GM21528 (cell line): ENCODE data around the gene KLHL6.
"Not testable (repeated sequence)": the region's sequence is repeated elsewhere in the genome, so short reads cannot be mapped to it uniquely, and the experiment has no call there.

Source experiments
- ATAC-seq: cut with Tn5 transposase; IDR thresholded peaks from one replicate; pipeline ENCODE4 v1.9.1; 2021; ENCODE audit warnings: mild to moderate bottlenecking, moderate library complexity; ENCODE audit not compliant: unreplicated experiment, low FRiP score

Gene KLHL6

DNA sequence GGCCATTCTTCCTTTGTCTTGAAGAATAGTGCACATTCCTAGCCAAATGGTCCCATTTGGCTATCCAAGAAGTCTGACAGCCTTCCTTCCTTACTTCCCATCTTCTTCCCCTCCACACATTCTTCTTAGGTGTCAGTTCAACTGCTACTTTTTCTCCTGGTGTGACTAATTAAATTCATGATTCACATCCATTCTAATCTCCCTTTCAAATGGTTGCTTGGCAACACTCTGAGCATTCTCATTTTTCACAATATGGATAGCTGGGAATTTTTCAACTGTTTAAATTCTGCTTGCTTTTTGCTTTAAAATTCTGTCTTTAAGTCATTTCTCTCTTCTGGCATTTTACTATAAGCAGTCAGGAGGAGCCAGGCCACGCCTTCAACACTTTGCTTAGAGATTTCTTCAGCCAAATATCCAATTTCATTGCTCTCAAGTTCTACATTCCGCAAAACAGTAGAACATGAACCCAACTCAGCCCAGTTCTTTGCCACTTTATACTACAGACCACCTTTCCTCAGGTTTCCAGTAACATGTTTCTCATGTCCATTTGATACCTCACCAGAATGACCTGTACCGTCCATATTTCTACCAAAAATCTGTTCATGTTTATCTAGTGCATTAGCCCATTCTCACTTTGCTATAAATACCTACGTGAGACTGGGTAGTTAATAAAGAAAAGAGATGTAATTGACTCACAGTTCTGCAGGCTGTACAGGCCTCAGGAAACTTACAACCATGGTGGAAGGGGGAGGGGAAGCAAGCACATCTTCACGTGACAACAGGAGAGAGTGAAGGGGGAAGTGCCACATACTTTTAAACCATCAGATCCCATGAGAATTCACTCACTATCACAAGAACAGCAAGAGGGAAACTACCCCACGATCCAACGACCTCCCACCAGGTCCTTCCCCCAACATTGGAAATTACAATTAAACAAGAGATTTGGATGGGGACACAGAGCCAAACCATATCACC lies 95.1 kb downstream of the KLHL6 start:
- no peak for ATAC-seq

DNA sequence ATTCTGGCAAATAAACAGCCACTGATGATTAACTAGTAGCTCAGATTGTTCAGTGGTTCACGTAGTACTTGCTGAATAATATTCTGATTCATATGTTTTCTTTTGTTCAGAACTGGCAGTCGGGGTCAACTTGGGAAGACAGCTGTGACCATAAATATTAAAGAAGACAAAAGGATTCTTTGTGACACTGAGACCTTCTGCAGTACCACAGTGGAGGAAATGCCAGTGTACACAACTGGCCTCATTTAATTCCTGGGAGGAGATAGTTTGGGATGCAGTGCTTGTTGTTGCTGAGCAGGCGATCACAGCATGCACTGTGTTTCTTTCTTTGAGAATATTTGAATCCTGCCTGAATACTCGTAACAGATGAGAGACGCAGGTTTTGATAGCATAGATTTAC lies 100.4 kb downstream of the KLHL6 start:
- no peak for ATAC-seq

DNA sequence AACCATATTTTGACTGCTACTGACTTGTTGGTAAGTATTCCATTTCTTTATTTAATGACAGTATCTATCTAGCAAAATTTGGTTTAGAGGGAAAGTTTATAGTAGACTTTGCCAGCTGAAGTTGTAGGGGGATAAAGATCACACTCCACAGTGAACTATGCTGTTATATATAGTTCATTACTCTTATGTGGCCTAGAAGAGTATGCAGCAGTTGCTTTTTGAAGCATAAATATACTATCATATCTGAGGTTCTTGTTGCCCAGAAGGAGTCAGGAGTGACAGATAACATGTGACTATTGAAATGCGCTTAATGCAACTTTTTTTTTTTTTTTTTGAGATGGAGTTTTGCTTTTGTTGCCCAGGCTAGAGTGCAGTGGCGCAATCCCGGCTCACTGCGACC lies 101.4 kb downstream of the KLHL6 start:
- no peak for ATAC-seq

DNA sequence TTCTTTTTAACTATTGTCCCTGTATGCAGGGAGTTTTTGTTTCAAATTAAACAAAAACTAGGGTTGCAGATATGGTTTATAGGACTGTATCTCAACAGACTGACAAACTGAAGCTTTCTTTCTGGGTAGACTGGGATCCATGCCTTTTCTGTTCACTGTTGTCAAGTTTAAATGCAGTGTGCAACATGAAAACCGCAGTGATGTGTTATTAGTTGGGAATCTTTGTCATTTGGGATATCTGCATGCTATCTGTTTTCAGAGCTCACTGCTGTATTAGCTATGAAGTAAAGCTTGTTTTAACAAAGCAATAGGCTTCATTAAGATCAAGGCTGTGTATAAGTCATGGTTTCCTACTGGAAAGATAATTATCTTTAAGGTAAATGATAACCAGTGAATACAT lies 105.7 kb downstream of the KLHL6 start:
- no peak for ATAC-seq

DNA sequence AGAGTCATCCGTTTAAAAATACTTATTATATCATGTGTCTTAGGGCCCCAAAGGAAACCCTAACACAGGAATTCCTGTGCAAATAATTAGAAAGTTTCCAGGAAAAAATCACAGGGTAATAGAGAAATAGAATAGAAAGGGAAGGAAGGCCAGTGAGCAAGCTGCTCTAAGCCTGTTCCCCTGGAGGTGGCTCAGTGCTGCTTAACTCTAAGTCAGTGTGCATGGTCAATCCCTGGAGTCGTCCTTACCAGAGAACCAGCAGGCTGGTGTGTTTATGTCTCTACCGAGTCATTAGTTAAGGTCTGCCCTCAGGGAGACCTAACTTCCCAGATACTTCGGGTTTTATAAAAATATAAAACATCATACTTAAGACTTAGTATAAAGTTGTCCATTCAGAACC lies 106.1 kb downstream of the KLHL6 start:
- no peak for ATAC-seq

DNA sequence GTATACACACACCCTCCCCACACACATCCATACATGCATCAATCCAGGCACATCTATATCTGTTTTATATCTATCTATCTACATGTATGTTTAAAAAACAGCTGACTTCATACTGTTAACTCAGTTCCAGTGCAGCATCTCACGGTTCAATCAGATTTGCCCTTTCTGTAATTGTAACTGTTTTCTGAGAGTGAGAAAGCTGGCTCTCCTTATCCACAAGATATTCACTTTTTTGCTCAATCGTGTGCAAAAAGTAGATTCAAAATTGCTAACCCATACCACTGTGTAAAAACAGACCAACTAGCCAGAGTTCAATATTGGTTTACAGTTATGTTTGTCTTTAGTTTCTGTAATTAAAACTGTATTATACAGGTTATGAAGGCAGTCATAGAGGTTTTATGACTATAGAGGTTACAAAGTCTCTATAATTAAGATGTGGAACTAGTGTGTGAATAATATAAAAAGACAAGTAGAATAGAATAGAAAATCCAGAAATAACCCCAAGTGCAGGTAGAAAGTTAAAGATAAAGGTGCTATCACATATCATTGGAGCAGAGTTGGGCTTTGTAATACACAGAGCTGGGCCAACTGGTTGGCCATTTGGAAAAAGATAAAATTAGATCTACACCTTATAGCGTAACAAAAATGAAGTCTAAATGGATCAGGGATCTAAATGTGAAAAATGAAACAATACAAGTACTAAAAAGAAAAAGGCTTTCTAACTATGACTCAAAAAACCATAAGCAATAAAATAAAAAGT lies 107.0 kb downstream of the KLHL6 start:
- ATAC-seq: no peak

DNA sequence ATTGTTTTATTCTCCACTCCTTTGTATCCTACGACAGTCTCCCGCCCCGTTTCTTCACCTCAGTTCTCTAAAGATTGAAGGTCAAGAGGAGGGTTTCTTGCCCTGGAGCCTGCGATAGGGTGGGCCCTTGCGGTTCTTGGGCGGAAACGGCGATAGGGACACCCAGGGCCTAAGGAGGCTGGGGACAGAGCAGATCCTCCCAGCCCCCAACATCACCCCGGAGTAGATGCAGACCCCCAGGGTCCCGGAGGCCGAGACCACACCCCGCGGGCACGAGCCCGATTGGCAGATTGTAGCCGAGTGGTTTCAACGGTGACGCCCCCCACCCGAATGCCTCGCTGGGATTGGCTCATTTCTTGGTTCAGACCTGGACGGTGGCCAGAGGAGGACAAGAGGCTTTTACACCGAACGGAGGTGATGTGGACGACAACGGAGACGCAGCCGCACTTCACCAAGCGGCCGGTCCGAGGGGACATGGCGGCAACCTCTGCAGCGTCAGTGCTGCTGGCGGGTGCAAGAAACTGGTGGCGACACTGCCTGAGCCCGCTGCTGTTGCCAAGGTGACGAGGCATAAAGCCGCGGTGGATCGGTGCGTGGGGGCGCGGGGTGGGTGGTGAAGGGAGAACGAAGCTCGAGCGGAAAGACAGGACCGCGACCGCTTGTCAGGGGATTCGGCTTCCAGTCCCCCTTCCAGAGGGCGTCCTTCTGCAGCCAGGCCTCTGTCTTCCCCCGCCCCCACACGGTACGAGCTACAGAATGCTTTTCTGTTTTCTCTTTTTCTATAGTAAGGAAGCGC lies 108.1 kb downstream of the KLHL6 start:
- peak; percentile 79 for ATAC-seq

DNA sequence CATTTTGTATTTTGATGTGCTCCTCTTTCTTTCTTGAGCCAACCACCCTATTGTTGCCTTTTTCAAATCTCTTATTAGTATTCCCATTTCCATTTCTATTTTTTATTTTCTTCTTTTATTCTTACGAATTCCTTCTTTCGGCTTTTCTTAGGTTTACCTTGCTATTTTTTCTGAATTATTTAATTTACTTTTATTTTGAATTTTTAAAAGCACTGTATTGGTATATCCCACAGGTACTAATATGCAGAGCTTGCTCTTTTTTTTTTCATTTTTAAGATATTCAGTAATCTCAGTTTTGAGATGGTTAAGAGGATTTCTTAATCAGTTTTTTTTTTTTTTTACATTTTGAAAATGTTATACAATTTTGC lies 108.7 kb downstream of the KLHL6 start:
- no peak for ATAC-seq

DNA sequence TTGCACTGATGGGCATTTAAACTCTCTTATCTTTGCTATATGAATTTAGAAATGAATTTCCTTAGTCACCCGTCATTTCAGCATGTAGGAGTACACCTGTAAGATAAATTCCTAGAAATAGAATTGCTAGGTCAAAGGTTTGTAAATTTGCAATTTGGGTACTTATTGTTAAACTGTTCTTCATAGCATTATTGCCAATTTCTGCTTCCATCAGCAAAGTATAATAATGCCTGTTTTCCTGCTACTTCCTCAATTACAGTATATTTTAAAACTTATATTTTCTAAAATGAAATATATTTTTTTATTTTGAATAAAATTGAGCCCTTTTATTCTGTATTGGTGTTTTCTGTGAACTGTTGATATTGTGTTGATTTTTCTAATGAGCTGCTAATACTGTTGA lies 110.8 kb downstream of the KLHL6 start:
- no peak for ATAC-seq

DNA sequence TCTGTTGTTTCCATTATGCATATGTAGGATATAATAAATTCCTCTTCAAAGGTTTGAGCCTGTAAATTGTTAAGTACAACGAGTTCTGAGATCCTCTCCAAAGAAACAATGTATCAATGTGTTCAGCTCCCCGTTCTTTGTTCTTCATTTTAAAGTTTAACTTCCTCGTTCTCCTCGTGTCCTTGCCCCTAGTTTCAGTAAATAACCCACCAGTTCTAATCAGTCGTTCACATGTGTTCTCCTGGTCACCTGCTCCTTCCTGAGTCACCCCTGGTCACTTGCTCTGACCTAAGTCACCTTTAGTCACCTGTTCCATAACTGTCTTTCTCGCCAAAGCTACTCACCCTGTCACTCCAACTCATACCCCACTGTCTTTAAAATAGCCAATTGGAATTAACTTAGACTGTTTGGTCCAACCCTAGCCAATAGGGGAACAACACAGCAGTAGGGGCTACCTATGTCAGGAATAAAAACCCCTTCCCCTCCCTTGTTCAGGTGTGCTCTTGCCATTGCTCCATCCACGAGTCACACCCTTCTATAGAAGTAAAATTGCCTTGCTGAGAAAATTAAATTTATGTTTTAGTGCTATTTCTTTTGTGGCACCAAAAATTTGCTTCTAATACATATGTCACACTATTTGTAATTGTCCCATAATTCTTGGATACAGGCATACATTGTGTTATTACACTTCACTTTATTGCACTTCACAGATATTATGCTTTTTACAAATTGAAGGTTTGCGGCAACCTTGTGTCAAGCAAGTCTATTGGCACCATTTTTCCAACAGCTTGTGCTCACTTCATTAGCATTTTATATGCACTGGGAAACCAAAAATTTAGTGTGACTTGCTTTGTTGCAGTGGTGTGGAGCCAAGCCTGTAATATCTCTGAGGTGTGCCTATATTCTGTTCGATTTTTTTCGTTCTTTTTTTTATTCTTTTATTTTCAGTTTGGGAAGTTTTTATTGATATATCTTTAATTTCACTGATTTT lies 111.8 kb downstream of the KLHL6 start:
- no peak for ATAC-seq

DNA sequence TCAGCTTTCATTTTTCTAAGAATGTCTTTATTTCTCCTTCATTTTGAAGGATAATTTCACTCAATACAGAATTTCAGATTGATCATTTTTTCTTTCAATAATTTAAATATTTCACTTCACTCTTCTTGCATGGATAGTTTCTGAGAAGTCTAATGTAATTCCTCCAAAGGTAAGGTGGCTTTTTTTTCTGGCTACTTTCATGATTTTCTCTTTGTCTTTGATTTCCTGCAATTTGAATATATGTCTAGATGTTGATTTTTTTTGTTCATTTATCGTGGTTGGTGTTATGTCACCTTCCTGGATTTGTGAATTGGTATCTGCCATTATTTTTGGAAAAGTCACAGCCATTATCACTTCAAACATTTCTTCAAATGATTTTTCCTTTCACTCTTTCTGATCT lies 112.5 kb downstream of the KLHL6 start:
- no peak for ATAC-seq

DNA sequence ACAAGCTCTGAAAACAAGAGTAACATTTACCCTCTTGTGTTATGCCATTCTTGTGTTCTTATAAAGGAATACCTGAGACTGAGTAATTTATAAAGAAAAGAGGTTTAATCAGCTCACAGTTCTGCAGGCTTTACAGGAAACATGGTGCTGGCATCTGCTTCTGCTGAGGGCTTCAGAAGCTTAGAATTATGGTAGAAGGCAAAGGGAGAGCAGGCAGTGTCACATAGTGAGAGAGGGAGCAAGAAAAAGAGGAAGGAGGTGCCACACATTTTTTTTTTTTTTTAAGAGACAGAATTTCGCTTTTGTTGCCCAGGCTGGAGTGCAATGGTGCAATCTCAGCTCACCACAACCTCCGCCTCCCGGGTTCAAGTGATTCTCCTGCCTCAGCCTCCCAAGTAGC lies 115.0 kb downstream of the KLHL6 start:
- ATAC-seq: not testable (repeated sequence)

DNA sequence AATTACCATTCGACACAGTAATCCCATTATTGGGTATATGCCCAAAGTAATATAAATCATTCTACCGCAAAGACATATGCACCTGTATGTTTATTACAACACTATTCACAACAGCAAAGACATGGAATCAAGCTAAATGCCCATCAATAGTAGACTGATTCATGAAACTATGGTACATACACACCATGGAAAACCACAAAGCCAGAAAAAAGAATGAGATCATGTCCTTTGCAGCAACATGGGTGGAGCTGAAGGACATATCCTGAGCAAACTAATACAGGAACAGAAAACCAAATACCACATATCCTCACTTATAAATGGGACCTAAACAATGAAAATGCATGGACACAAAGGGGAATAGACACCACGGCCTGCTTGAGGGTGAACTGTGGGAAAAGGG lies 116.0 kb downstream of the KLHL6 start:
- no peak for ATAC-seq

DNA sequence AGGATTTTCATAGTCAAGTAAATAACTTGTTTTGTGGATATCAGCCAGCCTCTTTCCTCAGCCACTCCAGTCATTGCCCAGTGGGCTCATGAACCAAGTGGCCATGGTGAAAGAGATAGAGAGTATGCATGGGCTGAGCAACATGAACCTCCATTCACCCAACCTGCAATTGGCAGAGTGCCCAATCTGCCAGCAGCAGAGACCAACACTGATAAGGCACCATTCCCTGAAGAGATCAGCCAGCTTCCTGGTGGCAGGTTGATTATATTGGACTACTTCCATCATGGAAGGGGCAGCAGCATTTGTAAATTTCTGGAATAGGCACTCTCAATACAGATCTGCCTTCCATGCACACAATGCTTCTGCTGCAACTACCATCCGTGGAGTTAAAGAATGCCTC lies 116.8 kb downstream of the KLHL6 start:
- ATAC-seq: no peak

DNA sequence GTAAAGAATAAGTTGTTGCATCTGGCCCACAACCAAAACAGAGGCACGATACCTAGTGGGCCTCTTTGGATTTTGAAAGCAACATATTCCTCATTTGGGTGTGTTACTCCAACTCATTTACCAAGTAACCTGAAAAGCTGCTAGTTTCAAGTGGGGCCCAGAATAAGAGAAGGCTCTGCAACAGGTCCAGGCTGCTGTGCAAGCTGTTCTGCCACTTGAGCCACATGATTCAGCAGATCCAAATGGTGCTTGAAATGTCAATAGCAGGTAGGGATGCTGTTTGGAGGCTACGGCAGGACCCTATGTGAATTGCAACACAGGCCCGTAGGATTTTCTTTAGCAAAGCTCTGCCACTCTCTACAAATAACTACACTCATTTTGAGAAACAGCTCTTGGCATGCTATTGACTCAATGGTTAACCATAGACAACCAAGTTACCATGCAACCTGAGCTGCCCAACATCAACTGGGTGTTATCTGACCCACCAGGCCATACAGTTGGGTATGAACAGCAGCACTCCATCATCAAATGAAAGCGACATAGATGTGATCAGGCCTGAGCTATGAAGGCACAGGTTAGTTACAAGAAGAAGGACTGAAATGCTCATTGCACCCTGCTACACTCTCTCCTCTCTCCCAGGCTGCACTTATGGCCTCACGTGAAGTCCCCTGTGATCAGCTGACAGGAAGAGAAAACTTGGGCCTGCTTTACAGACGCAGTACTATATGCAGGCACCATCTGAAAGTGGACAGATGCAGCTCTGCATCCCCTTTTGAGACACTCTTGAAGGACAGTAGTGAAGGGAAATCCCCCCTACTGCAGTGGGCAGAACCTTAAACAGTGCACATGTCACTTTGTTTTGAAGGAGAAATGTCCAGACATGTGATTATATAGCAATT lies 117.6 kb downstream of the KLHL6 start:
- no peak for ATAC-seq
